Fibroblast of pulmonary artery (primary cell): ENCODE data around the gene TEAD1.

Source experiments
- DNase-seq: peaks from one replicate; pipeline ENCODE4 v3.0.0-alpha.2; 2010; ENCODE audit warnings: low read depth
- H3K4me3 ChIP-seq: replicated peaks from 2 replicates; pipeline ENCODE4 v1.5.1; 2011; ENCODE audit warnings: low read depth, mild to moderate bottlenecking, control low read depth, low read length, moderate library complexity
- CTCF ChIP-seq: IDR thresholded peaks from 2 replicates; pipeline ENCODE4 v1.5.1; 2011; ENCODE audit warnings: mild to moderate bottlenecking, control low read depth, low read length, inconsistent platforms; ENCODE audit errors: missing control alignments

TEAD1 gene

GRCh38 chr11:12778240-12778905 is 104.2 kb downstream of the TEAD1 start:
- TF ChIP-seq CTCF, result no peak
- no peak for DNase-seq
- H3K4me3 ChIP-seq, result no peak overlapping the region

GRCh38 chr11:12783765-12784164 is 109.5 kb downstream of the TEAD1 start:
- TF ChIP-seq CTCF, result no peak
- no peak overlapping the region for H3K4me3 ChIP-seq
- DNase-seq, result no peak

DNA sequence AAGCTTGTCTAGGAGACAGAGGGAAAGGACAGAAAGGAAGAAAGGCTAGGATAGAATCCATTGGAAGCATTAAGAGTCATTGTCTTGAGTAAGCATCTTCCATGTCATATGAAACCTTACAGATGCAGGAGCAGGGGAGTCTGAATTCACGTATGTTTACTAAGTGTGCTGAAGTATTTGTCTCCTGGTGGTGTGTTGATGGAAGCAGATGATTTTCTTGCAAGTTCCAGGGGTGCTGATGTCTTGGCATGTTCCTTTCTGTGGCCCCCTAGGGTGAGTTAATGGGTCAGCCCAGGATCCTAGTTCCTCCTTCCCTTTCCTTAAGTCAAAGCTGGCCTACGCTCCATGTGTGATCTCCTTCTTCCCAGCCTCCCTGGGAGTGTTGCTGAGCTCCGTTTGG is 110.2 kb downstream of the TEAD1 start:
- no peak for TF ChIP-seq CTCF
- H3K4me3 ChIP-seq, result no peak overlapping the region
- no peak for DNase-seq

DNA sequence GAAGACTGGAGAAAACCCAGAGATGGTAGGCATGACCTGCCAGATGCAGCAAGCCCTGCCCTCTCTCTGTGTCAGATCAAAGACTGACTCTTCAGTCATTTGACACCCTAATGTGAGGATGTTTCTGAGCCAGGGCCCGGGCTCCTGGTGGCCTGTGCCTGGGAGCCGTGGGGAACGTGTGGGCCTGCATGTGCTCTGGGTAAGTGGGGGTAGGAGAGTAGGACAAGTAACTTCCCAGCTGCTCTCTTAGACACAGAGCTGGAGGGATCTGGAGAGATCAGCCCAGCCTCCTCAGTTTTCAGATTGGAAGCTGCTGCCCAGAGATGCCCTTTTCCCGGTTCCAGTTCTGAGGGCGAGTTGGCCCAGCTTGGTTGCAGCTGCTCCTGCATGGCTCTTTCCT is 110.8 kb downstream of the TEAD1 start:
- no peak for DNase-seq
- H3K4me3 ChIP-seq, result no peak overlapping the region
- no peak for TF ChIP-seq CTCF

DNA sequence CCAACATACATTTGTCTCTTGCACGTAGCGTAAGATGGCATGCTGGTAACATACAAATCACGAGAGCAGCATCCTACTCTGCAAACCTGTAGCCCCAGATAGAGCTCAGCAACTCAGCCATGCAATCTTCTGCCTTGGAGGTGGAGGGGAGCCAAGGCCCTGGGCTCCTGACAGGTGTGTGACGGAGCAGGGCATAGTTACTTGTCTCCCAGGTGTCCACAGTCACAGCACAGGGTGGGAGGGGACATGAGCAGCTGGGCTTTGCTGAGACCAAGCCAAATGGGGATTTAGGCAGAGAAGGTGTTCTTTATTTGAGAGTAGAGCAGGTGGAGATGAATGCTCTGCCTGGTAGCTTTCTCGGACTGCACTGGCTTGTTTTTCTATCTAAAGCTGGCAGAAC is 111.7 kb downstream of the TEAD1 start:
- no peak for DNase-seq
- no peak for TF ChIP-seq CTCF
- H3K4me3 ChIP-seq, result no peak overlapping the region

- H3K4me3 ChIP-seq, result no peak overlapping the region
- no peak for DNase-seq
- no peak for TF ChIP-seq CTCF
These were observed 112.2 kb downstream of the TEAD1 start for GRCh38 chr11:12786450-12786849.

DNA sequence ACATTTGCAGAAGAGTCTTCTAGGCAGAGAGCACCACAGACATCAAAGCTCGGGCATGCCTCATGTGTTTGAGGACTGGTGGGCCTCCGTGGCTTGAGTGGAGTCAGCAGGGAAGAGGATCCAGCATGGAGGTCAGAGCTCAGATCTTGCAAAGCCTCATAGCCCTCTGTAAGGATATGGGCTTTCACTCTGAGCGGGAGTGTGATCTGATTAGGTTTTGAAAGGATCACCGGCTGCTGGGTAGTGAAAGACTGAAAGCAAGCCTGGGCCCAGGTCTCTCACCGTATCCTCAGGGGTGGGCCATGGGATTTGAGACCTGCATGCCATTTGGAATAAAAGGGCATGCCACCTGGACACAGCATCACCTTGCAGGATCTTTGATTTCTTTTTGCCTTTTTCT is 112.7 kb downstream of the TEAD1 start:
- TF ChIP-seq CTCF, result no peak
- no peak overlapping the region for H3K4me3 ChIP-seq

More for the DNA sequence above, 112.7 kb downstream of the TEAD1 start:
- no peak for DNase-seq
